Neural cell (in vitro differentiated cells): Measurements from ENCODE around the gene IFNK. TPM values are rescaled to one million over a fixed set of nuclear protein-coding genes. Genes with fewer than 3 reads are reported as not detected.

Experiments
- H2AFZ ChIP-seq: fragments of 200-600, 300-800 bp; sonication (generic), shearing (Covaris generic); 2 replicates; pipeline ENCODE4 v1.6.0; 2014; ENCODE audit warnings: low read depth, mild to moderate bottlenecking, antibody characterized with exemption, low read length, moderate library complexity
- H3F3A ChIP-seq: fragments of 200-600 bp; shearing (Covaris generic); 2 replicates; pipeline ENCODE4 v1.6.1; 2016; ENCODE audit warnings: mild to moderate bottlenecking, moderate library complexity, mixed read lengths, antibody characterized with exemption, low read length; ENCODE audit not compliant: insufficient read depth, poor library complexity, severe bottlenecking
- H3K27ac ChIP-seq: fragments of 200-600, 300-800 bp; sonication (generic), shearing (Covaris generic); 2 replicates; pipeline ENCODE4 v1.5.1; 2014; ENCODE audit warnings: mild to moderate bottlenecking, low read length, moderate library complexity
- H3K27me3 ChIP-seq: fragments of 300-800, 200-600 bp; sonication (generic), shearing (Covaris generic); 2 replicates; pipeline ENCODE4 v1.6.0; 2014; ENCODE audit warnings: mild to moderate bottlenecking, low read depth, low read length, moderate library complexity; ENCODE audit not compliant: insufficient read depth
- H3K36me3 ChIP-seq: fragments of 300-800, 200-600 bp; sonication (generic), shearing (Covaris generic); 2 replicates; pipeline ENCODE4 v1.5.1; 2014; ENCODE audit warnings: mild to moderate bottlenecking, antibody characterized with exemption, low read length, moderate library complexity; ENCODE audit not compliant: insufficient read depth
- H3K4me2 ChIP-seq: fragments of 300-800, 200-600 bp; sonication (generic), shearing (Covaris generic); 2 replicates; pipeline ENCODE4 v1.6.0; 2014; ENCODE audit warnings: mild to moderate bottlenecking, low read length
- H3K4me3 ChIP-seq: fragments of 300-800, 200-600 bp; sonication (generic), shearing (Covaris generic); 2 replicates; pipeline ENCODE4 v1.5.1; 2014; ENCODE audit warnings: mild to moderate bottlenecking, low read length, moderate library complexity
- H3K79me2 ChIP-seq: fragments of 200-600 bp; shearing (Covaris generic); replicated peaks from 2 replicates; pipeline ENCODE4 v1.6.0; 2014; ENCODE audit warnings: mild to moderate bottlenecking, low read length, moderate library complexity; ENCODE audit not compliant: insufficient read depth
- H3K9ac ChIP-seq: fragments of 300-800, 200-600 bp; sonication (generic), shearing (Covaris generic); 2 replicates; pipeline ENCODE4 v1.6.1; 2016; ENCODE audit warnings: mild to moderate bottlenecking, low read length, mixed read lengths
- H3K9me2 ChIP-seq: fragments of 200-600 bp; shearing (Covaris generic); 2 replicates; pipeline ENCODE4 v1.6.1; 2016; ENCODE audit warnings: mild to moderate bottlenecking, low read length, mixed read lengths; ENCODE audit not compliant: insufficient read depth
- H3K9me3 ChIP-seq: fragments of 200-600, 300-800 bp; sonication (generic), shearing (Covaris generic); 2 replicates; pipeline ENCODE4 v1.6.1; 2016; ENCODE audit warnings: mild to moderate bottlenecking, mixed run types, low read length, moderate library complexity, mixed read lengths
- H4K20me1 ChIP-seq: fragments of 200-600 bp; shearing (Covaris generic); 2 replicates; pipeline ENCODE4 v1.6.1; 2016; ENCODE audit warnings: mild to moderate bottlenecking, mixed run types; ENCODE audit not compliant: insufficient read depth
- CTCF ChIP-seq: fragments of 450-650 bp; IDR thresholded peaks from 2 replicates; pipeline ENCODE4 v1.5.1; 2014; ENCODE audit warnings: antibody characterized with exemption, mild to moderate bottlenecking, moderate library complexity; ENCODE audit not compliant: poor library complexity, severe bottlenecking
- EP300 ChIP-seq: fragments of 450-650 bp; conservative IDR thresholded peaks from 2 replicates; pipeline ENCODE4 v1.6.1; 2014; ENCODE audit warnings: antibody characterized with exemption, mild to moderate bottlenecking, moderate library complexity; ENCODE audit not compliant: poor library complexity, severe bottlenecking
- EZH2 ChIP-seq: fragments of 200-600, 300-800 bp; shearing (Covaris generic), sonication (generic); IDR thresholded peaks from 2 replicates; pipeline ENCODE4 v1.6.1; 2014; ENCODE audit warnings: antibody characterized with exemption, low read length, borderline replicate concordance, mild to moderate bottlenecking; ENCODE audit not compliant: insufficient read depth, poor library complexity, severe bottlenecking
- MXI1 ChIP-seq: fragments of 450-650 bp; conservative IDR thresholded peaks from 2 replicates; pipeline ENCODE4 v1.6.1; 2014; ENCODE audit warnings: antibody characterized with exemption, mild to moderate bottlenecking; ENCODE audit not compliant: poor library complexity, severe bottlenecking
- POLR2AphosphoS5 ChIP-seq: IDR thresholded peaks from 2 replicates; pipeline ENCODE4 v1.6.1; 2012
- RAD21 ChIP-seq: fragments of 450-650 bp; conservative IDR thresholded peaks from 2 replicates; pipeline ENCODE4 v1.6.1; 2014; ENCODE audit warnings: antibody characterized with exemption, mild to moderate bottlenecking, moderate library complexity
- SMC3 ChIP-seq: fragments of 450-650 bp; conservative IDR thresholded peaks from 2 replicates; pipeline ENCODE4 v1.6.1; 2014; ENCODE audit warnings: antibody characterized with exemption, mild to moderate bottlenecking, moderate library complexity; ENCODE audit not compliant: poor library complexity
- TAF1 ChIP-seq: IDR thresholded peaks from 2 replicates; pipeline ENCODE4 v1.6.1; 2012; ENCODE audit warnings: low read depth
- polyA minus RNA-seq: library from RNA; depleted of rRNA, polyadenylated mRNA; stranded (reverse); fragments of >200 nt; gene quantifications from 2 replicates; pipeline ENCODE4 v1.2.3, GENCODE V29; 2014
- polyA plus RNA-seq: library from polyadenylated mRNA; depleted of rRNA; stranded (reverse); fragments of >200 nt; gene quantifications from 2 replicates; pipeline ENCODE4 v1.2.3, GENCODE V29; 2014
- TF ChIP-seq, protein P1 (sequence below): IDR thresholded peaks from 2 replicates; pipeline ENCODE4 v1.6.1; 2012; ENCODE audit warnings: borderline replicate concordance

IFNK gene, protein sequence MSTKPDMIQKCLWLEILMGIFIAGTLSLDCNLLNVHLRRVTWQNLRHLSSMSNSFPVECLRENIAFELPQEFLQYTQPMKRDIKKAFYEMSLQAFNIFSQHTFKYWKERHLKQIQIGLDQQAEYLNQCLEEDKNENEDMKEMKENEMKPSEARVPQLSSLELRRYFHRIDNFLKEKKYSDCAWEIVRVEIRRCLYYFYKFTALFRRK
- not detected in 2 replicates for polyA plus RNA-seq
- not detected in 2 replicates for polyA minus RNA-seq

GRCh38 chr9:27524236-27524635, at the start of gene IFNK:
Gene IFNK (plus strand): TSS chr9:27524290. CDS start chr9:27524337, 47 bp downstream.
- no peak within 1 kb of the TSS for H3K9ac ChIP-seq
- H4K20me1 ChIP-seq = no peaks in the 10 kb centered on the region
- H3K9me3 ChIP-seq = no peaks in the 10 kb centered on the region
- no peak within 1 kb of the TSS for H3K27ac ChIP-seq
- H3K36me3 ChIP-seq = no peaks in the 10 kb centered on the region
- TF ChIP-seq EP300 (no peak), CTCF (no peak), SMC3 (no peak), RAD21 (no peak), MXI1 (no peak), TAF1 (no peak), POLR2AphosphoS5 (no peak), EZH2 (no peak)
- TF ChIP-seq, protein P1, sequence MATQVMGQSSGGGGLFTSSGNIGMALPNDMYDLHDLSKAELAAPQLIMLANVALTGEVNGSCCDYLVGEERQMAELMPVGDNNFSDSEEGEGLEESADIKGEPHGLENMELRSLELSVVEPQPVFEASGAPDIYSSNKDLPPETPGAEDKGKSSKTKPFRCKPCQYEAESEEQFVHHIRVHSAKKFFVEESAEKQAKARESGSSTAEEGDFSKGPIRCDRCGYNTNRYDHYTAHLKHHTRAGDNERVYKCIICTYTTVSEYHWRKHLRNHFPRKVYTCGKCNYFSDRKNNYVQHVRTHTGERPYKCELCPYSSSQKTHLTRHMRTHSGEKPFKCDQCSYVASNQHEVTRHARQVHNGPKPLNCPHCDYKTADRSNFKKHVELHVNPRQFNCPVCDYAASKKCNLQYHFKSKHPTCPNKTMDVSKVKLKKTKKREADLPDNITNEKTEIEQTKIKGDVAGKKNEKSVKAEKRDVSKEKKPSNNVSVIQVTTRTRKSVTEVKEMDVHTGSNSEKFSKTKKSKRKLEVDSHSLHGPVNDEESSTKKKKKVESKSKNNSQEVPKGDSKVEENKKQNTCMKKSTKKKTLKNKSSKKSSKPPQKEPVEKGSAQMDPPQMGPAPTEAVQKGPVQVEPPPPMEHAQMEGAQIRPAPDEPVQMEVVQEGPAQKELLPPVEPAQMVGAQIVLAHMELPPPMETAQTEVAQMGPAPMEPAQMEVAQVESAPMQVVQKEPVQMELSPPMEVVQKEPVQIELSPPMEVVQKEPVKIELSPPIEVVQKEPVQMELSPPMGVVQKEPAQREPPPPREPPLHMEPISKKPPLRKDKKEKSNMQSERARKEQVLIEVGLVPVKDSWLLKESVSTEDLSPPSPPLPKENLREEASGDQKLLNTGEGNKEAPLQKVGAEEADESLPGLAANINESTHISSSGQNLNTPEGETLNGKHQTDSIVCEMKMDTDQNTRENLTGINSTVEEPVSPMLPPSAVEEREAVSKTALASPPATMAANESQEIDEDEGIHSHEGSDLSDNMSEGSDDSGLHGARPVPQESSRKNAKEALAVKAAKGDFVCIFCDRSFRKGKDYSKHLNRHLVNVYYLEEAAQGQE = no peak
- no peak within 1 kb of the TSS for H3K4me3 ChIP-seq
- H3K4me2 ChIP-seq = no peak within 1 kb of the TSS
- H3K79me2 ChIP-seq = peaks cover 16% of the 10 kb centered on the region
- H3K27me3 ChIP-seq = peaks cover 7% of the 10 kb centered on the region
- no peaks in the 10 kb centered on the region for H3K9me2 ChIP-seq
- H2AFZ ChIP-seq = no peak within 1 kb of the TSS
- no peaks in the 10 kb centered on the region for H3F3A ChIP-seq

DNA sequence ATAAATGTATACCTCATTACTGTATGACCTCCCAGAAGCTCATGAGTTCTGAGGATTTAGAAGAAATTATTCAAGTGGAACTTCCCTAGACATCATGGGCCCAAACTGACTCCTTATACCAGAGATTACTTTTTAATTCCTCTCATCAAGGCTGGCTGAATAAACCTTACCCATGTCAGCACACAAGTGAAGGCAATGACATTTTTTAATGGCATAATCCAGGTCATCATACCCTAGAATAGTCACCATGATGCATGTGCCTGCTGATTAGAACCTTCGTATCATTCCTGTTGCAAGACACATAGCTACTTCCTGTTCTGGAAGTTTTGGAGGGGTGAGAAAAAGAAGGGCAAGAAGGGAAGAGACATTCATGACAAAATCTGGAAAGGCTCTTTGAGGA, 49.8 kb upstream of the IFNK start:
- H3K4me3 ChIP-seq = no peak overlapping the region
- no peaks in the 10 kb centered on the region for H3K9me3 ChIP-seq
- no peak overlapping the region for H3K9ac ChIP-seq
- H4K20me1 ChIP-seq = no peaks in the 10 kb centered on the region
- no peak overlapping the region for H3K4me2 ChIP-seq
- H3K79me2 ChIP-seq = peaks cover 4% of the 10 kb centered on the region
- H3K27me3 ChIP-seq = no peaks in the 10 kb centered on the region
- H3K9me2 ChIP-seq = no peaks in the 10 kb centered on the region
- H3F3A ChIP-seq = no peaks in the 10 kb centered on the region
- no peaks in the 10 kb centered on the region for H3K36me3 ChIP-seq
- H2AFZ ChIP-seq = no peak overlapping the region
- TF ChIP-seq RAD21 (no peak), POLR2AphosphoS5 (no peak), EZH2 (no peak), EP300 (no peak), TAF1 (no peak), MXI1 (no peak), SMC3 (no peak), CTCF (no peak)
- TF ChIP-seq, protein P1 = no peak
- no peak overlapping the region for H3K27ac ChIP-seq
